ENCODE results near the gene MAP2K5.

GRCh38 chr15:67849538-67849937, 307.0 kb downstream of the MAP2K5 start:
- TF ChIP-seq CTCF (IDR thresholded peaks at IDR 0.05; ENCODE audit: insufficient read depth, low read depth, low read length) (no peak), EZH2 (IDR thresholded peaks at IDR 0.05; ENCODE audit: insufficient read depth, low read length) (no peak)

Measured in astrocyte (in vitro differentiated cells and primary cell).